Glomerular visceral epithelial cell (primary cell): Measurements from ENCODE around the gene WNT5B.

ENCODE experiments used
- DNase-seq: peaks from one replicate; pipeline ENCODE4 v3.0.0-alpha.2; 2016; ENCODE audit errors: extremely low spot score

Gene WNT5B

DNA sequence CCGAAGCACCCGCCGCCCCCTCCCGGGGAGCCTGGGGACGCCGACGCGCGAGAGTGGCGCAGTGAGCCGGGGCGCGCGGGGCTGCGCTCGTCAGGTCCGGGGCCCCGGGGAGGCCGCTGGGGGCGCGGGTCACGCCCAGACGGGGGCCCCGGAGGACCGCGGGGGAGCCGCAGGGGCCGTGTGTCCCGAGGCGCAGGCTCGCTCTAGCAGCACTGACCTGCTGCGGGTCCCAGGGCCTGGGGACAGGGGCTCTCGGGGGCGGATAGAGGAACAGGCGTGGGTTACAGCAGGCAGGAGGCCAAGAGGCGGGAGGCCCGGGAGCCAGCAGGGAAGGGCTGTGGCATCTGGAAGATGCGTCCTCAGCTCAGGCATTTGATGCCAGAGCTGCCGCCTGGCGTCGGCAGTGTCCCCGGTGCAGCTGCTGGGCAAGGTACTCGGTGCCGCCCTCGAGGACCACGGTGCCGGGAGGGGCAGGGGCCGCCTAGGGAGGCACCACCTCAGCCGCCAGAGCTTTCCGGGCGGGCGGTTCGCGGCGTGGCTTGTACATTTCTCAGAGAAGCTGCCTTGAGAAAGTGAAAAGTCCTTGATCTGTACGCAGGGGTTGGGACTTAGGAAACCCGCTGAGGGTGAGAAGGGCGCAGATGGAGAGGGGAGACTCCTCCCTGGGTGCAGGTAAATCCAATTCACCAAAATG, 1.2 kb downstream of the WNT5B start:
- no peak for DNase-seq

DNA sequence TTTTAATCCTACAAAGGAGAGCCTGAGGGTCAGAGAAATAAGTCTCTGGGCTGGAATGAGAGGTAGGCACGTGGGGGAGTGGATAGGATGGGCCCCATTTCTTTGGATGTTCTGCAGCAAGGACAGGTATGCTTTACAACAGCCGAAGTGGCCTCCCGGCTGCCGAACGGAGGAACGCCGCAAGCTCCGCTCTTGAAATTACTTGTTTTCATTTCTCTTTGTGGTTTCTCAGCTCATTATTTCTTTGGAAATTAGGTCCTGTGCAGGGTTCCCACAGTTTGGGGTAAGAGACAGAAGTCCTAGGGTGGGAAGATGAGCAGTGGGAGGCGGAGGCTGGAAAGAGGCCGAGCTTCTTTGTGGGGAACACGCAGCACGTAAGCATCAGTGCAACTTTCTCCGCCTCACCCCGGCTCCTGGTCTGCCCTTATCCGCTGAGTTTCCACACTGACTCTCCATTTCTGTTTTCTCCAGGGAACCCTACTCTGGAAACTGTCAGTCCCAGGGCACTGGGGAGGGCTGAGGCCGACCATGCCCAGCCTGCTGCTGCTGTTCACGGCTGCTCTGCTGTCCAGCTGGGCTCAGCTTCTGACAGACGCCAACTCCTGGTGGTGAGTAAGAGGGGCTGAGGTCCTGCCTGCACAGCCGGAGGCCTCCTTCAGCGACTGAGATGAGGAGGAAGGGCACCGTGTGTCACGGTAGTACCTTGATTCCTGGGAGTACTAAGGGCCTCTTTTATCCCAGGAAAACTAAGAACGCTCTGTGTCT, 2.0 kb downstream of the WNT5B start:
- DNase-seq: no peak

DNA sequence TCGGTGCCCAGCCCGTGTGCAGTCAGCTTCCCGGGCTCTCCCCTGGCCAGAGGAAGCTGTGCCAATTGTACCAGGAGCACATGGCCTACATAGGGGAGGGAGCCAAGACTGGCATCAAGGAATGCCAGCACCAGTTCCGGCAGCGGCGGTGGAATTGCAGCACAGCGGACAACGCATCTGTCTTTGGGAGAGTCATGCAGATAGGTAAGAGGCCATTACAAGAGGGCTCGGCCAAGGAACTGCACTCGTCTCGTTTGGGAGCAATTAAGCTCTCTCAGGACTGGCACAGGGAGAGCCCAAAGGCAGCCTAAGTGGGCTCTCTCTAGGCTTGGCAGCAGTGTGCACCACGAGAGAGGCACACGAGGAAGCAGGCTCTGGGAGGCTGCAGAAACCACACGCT, 3.7 kb downstream of the WNT5B start:
- no peak for DNase-seq

DNA sequence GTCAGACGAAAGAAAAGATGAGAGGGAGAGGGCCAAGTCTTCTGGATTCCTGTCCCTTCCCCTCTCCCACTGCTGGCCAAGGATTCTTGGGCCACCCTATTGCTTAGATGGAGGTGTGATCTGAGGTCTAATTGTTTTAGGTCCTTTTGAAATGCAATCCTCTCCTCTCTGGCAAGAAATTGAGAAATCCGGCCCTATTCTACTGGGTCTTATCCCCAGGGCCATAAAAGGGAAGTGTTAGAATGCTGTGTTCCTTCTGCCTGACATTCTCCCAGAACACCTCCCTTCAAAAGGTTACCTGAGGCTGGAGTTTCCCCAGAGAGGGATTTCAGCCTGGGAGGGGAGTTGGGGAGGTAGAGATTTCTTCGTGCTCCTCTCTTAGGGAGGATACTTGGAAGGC, 4.4 kb downstream of the WNT5B start:
- DNase-seq: no peak

DNA sequence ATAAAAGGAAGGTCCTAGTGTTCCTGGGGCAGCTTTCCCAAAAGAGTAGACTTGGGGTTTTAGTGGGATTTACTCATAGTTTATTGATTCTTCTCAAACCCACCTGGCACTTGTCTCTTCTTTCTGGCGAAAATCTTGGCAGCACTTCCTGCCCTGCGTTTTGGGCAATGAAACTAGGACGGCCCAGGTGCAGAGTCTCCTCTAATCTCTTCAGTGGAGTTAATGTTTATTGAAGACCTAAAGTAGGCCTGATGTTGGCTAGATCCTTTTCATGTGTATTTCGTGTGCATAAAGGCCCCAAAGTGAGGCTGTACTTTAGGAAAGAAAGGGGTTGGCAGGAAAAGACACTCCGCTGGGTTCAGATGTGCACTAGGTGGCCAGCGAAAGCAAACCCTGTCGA, 5.1 kb downstream of the WNT5B start:
- DNase-seq: no peak

DNA sequence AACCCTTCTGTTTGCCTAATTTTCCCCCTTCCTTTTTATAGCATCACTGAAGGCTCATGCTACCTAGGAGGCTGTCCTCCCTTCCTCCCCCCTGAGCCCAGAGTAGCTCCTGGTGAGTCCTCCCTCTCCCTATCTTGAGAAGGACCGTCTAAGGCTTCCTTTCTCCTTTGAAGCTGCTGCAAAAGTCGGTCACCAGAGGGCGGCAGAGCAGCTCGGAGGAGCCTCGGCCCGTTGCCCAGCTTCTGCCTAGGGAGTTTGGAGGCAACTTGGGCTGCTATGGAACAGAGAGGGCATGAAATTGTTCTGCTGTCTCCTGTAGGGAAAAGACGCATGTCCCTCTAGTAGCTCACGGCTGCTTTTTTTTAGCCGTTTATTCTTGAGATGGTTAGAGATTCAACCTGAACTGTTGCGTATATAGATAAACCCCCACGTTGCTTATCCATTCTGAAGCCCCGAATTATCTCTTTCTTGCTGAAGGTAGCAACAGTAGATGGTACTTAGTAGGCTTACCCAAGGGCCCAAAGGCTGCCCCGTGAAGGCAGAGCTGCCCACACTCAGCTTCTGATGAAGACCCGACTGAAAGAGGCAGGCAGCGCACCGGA, 5.7 kb downstream of the WNT5B start:
- peak; percentile 66 for DNase-seq

DNA sequence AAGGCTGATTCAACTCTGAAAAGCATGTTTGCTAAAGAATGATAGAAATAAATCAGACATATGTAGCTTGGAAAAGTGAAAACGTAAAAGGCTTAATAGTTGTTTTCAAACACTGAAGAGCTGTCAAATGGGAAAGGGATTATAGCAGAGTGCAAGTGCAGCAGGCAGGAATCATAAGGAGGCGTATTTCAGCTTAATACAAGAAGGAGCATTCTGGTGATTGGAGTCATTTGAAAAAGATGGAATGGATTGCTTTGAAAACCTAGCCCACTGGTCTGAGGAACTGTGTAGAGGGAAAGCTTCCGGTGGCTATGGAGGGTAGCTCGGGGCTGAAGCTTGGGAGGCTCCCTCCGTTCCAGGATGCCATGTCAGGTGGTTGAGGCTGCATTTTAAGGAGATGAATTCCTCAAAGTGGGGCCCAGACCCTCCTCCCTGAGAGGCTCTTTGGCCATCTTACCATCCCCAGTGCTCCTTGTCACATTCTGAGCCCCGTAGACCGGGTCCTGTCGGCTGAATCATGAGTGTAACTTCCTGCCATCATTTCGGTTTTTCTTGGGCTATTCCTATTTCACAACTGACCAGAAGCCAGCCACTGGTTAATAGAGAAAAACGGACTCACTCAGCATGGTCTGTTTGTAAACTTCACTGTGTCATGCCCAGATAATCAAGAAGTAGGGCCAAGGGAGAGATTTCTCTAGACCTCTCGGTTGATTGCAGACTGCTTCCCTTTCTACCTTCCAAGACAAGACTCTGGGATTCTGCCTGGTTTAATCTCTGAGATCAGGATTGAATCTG, 6.5 kb downstream of the WNT5B start:
- DNase-seq: no peak

DNA sequence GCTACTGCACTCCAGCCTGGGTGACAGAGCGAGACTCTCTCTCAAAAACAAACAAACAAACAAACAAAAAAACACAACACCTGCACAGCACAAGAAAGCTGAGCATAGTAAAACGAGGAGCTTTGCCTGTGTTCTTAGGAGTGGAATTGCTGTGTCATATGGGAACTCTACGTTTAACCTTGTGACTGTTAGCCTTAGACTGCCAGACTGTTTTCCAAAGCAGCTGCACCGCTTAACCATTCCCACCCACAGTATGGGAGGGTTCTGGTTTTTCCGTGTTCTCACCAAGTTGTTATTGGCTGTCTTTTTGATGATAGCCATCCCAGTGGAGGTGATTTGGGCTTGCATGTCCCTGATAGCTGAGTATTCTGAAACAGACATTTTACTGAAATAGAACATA, 9.2 kb downstream of the WNT5B start:
- DNase-seq: no peak

DNA sequence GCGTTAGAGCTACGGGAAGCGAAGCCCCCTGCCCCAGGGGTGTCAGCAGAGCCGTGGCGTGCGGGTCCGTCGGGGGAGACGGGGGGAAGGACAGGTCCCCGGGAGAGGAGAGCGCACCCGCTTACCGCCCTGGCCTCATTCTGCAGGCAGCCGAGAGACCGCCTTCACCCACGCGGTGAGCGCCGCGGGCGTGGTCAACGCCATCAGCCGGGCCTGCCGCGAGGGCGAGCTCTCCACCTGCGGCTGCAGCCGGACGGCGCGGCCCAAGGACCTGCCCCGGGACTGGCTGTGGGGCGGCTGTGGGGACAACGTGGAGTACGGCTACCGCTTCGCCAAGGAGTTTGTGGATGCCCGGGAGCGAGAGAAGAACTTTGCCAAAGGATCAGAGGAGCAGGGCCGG, 10.5 kb downstream of the WNT5B start:
- DNase-seq: no peak

DNA sequence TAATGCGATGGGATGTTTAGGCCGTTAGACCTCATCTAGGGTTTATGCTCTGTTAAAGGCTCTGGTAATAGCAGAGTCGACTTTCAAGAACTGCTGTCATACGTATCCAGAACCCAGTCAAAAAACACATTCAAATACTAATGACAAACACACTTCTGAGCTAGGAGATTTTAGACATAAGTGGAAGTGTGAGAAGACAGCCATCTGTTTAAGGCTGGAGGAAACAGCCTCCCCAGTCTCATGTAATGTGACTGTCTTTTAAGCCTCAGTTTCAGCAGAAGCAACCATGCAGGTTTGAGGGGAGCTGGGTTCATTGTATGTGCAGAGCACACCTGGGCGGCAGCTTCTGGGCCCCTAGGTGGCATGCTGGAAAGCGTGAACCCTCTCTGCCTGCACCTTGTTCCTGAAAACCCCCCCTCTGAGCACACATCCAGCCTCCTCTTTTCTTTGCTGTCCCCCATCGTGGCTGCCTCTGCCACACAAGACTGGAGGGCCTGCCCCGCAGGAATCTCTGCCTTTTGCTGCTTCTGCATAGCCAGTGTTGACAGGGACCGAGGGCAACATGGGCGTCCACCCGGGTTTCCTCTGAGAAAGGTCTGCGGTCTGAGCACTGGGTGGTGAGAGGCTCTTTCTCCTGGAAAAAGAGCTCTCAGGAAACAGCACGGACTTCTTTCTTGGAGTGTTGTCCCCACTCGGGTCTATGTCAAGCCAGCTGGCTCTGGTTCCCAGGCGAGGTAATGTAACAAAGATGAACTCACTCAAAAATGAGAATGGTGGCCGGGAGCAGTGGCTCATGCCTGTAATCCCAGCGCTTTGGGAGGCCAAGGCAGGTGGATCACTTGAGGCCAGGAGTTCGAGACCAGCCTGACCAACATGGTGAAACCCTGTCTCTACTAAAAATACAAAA, 11.6 kb downstream of the WNT5B start:
- DNase-seq: no peak

DNA sequence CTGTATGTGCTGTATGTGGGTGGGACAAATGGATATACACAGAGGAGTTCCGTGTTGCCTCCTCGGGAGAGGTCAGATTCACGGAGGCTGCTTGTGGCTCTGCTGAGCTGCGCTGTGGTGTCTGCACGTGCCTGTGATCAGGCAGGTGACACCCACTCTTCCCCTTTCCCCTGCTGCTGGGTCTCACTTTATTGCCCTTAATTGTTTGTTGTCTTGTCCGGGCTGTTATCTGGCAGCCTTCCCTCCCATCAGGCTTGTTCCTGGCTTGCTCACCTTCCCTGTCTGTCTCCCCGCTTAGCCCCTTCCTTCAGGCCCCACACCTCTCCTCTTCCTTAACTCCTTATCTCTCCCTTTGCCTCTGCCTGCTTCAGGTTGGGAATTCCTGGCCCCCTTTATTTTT, 13.5 kb downstream of the WNT5B start:
- no peak for DNase-seq

DNA sequence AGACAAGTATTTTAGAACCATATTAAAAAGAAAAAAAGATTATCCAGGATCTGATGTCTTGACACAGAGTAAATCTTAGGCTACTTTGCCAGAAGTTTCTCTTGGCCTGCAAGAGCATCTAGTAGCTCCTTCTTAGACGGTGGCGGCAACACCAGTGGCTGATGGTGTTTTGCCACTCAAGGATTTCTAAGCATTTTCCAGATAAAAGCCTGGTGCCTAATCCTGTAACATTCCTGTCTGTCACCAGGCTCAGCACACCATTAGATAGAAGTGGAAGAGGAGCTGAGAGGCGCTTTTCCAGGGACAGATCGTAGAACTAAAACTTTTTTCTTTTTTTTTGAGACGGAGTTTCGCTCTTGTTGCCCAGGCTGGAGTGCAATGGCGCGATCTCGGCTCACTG, 14.0 kb downstream of the WNT5B start:
- DNase-seq: no peak

DNA sequence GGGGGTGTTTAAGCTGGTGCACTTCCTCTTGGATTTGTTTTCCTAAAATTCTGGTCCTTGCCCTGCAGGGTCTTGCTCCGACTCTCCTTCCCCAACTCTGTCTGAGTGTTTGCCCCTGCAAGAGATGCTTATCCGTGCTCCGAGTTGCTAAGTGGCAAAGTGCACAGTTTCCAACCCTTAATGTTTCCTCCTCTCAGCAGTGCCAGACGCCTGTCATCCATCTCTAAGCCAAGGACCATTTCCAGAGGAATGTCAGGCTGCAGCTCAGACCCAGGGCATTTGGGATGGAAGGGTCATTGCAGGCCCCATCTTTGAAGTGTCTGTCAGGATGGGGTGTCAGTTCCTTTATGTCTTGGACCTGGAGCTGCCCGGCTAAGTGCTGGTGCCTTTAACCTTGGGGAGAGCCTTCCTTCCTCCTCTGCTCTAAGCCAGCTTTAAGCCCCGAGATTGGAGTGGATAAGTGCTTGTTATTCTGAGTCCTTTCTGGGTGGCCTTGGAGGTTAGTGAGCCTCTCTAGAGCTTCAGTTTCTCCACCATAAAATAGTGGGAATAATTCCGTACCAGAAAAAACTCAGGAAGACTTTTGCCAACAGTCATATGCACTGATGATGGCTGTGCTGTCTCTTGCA, 15.0 kb downstream of the WNT5B start:
- DNase-seq: no peak

DNA sequence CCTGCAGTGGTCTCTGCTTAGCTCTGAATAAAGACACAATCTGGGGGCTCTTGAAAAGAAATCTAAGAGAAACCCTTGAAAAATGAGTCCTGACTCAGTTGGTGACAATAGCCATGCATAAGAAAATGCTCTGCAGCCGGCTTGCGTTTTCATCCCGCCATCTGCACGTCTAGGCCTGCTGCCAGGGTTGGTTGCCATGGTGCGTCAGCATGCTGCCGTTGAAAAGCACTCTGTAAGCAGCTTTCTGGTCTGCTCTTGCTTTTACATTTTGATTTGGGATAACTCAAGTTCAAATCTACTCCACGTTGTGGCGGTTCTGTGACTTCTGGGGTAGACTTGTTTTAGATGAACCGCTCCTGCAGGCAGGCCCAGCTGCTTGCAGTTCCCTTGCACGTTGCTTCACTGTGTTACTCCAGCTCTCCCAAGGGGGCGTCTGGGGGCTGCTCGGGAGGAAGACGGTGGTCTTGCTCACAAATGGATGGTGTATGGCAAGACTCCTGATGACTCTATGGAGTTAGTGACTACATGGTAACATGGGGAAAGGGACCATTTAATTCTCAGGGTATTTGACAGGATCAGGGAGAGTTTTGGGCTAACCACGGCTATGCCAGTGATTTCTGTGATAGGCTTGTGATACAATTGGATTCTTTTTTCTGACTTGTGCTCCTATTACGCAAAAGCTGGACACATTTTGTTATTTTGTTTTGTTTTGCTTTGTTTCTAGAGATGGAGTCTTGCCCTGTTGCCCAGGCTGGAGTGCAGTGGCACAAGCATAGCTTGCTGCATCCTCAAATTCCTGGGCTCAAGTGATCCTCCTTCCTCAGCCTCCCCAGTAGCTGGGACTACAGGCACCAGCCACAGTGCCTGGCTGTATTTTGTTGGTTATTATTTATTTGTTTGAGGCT, 15.8 kb downstream of the WNT5B start:
- no peak for DNase-seq

DNA sequence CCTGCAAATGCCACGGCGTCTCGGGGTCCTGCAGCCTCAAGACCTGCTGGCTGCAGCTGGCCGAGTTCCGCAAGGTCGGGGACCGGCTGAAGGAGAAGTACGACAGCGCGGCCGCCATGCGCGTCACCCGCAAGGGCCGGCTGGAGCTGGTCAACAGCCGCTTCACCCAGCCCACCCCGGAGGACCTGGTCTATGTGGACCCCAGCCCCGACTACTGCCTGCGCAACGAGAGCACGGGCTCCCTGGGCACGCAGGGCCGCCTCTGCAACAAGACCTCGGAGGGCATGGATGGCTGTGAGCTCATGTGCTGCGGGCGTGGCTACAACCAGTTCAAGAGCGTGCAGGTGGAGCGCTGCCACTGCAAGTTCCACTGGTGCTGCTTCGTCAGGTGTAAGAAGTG, 16.8 kb downstream of the WNT5B start:
- DNase-seq: no peak

DNA sequence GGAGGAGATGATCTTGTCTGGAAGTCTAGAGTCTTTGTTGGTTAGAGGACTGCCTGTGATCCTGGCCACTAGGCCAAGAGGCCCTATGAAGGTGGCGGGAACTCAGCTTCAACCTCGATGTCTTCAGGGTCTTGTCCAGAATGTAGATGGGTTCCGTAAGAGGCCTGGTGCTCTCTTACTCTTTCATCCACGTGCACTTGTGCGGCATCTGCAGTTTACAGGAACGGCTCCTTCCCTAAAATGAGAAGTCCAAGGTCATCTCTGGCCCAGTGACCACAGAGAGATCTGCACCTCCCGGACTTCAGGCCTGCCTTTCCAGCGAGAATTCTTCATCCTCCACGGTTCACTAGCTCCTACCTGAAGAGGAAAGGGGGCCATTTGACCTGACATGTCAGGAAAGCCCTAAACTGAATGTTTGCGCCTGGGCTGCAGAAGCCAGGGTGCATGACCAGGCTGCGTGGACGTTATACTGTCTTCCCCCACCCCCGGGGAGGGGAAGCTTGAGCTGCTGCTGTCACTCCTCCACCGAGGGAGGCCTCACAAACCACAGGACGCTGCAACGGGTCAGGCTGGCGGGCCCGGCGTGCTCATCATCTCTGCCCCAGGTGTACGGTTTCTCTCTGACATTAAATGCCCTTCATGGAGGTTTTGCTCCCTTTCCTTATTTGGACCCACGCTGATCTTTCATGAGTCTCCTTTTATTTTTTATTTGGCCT, 17.7 kb downstream of the WNT5B start:
- DNase-seq: no peak

DNA sequence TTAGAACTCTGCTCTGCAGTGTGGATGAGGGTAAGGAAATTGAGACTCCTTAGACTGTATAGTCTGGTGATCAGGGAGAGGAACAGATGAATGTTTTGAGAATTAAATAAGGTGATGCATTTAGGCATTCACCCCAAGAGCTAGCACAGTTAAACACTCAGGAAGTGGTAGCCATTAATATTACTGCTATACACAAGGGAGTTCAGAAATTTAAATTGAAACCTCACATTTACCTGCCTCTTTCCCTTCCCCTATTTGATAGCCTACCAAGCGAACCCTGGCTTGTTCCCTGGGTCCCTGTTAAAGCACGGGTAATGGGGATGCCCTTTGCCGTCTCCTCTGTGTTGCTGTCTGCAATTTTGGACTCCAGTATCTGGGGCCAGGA, 18.2 kb downstream of the WNT5B start:
- no peak for DNase-seq

DNA sequence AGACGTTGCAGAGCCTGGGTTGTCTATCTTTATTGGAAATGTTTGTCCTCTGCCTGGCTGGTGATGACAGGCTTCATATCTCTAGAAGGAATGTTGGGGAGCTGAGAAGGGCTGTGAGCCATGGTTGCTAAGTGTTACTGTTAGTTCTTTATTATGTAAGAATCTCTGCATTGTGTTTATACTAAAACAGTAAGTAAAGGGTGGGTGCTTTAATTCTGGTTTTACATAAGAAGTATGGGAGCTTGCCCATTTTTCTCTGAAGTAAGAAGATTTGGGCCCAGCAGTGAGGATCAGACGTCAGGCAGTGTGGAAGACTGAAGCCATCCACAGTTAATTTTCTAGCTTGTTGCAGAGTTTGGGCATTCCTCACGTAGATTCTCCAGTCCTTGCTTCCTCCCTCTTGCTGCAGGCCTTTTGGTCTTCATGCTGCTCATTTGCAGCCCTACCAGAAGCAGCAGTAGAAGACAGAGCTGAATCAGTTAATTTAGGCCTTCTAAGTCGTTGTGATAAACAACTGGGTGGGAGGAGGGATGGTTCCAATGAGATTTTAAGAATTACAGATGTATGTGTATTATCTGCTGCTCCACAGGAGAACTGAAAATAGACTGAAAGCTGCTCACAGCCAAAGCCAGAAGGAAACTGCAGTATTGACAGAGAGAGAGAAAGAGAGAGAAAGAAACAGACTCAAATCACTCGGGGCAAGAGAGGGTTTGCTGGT, 21.4 kb downstream of the WNT5B start:
- no peak for DNase-seq

DNA sequence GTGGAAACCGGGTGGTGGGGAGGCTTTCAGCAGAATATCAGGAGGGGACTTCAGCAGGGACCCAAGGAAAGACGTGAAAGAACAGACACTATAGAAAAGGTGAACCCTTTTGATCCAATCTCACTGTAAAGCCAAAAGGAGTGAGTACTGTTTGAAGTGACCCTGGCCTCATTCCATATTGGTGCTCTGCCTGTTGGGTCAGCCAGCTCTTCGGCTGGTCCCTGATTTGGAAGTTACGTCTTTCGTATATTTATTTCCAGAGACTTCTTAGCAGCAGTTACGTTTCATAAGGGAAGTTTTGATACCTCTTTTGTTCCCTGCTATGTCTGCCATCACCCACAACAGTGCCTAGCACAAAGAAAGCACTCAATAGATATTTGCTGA, 21.9 kb downstream of the WNT5B start:
- no peak for DNase-seq
